Ishikawa (cell line): Measurements from ENCODE around the gene LRRFIP2.
A peak's percentile ranks its signal among the peaks of the same experiment; 100 is the strongest.

Experiments
- CEBPB ChIP-seq: IDR thresholded peaks from 2 replicates; pipeline ENCODE4 v1.6.1; 2012
- CREB1 ChIP-seq: IDR thresholded peaks from 2 replicates; pipeline ENCODE4 v1.6.1; 2012; ENCODE audit warnings: low read depth
- EGR1 ChIP-seq: IDR thresholded peaks from 2 replicates; pipeline ENCODE4 v1.6.1; 2012
- EP300 ChIP-seq: IDR thresholded peaks from 2 replicates; pipeline ENCODE4 v1.6.1; 2012; ENCODE audit warnings: borderline replicate concordance
- FOXM1 ChIP-seq: IDR thresholded peaks from 2 replicates; pipeline ENCODE4 v1.6.1; 2012; ENCODE audit warnings: low read depth, borderline replicate concordance
- MAX ChIP-seq: IDR thresholded peaks from 2 replicates; pipeline ENCODE4 v1.6.1; 2012
- NFIC ChIP-seq: IDR thresholded peaks from 2 replicates; pipeline ENCODE4 v1.6.1; 2012
- RAD21 ChIP-seq: IDR thresholded peaks from 2 replicates; pipeline ENCODE4 v1.6.1; 2012; ENCODE audit warnings: low read depth
- REST ChIP-seq: IDR thresholded peaks from 2 replicates; pipeline ENCODE4 v1.6.1; 2012; ENCODE audit warnings: low read depth, mild to moderate bottlenecking
- TAF1 ChIP-seq: IDR thresholded peaks from 2 replicates; pipeline ENCODE4 v1.6.1; 2012; ENCODE audit warnings: low read depth, mild to moderate bottlenecking
- TCF12 ChIP-seq: IDR thresholded peaks from 2 replicates; pipeline ENCODE4 v1.6.1; 2012; ENCODE audit warnings: low read depth
- TEAD4 ChIP-seq: IDR thresholded peaks from 2 replicates; pipeline ENCODE4 v1.6.1; 2012
- USF1 ChIP-seq: IDR thresholded peaks from 2 replicates; pipeline ENCODE4 v1.6.1; 2012
- YY1 ChIP-seq: IDR thresholded peaks from 2 replicates; pipeline ENCODE4 v1.6.1; 2012; ENCODE audit warnings: low read depth
- ZBTB7A ChIP-seq: IDR thresholded peaks from 2 replicates; pipeline ENCODE4 v1.6.1; 2012; ENCODE audit warnings: low read depth

LRRFIP2 gene

GRCh38 chr3:37174532-37175126 lies at the start of gene LRRFIP2:
Gene LRRFIP2 (minus strand): TSS chr3:37174582. CDS start chr3:37148983, 25,599 bp downstream.
- TF ChIP-seq USF1 (no peak), TEAD4 (no peak), EP300 (no peak), MAX (no peak), TAF1 (no peak), REST (no peak), FOXM1 (no peak), NFIC (no peak), CEBPB (no peak), ZBTB7A (no peak), RAD21 (no peak), CREB1 (no peak), EGR1 (no peak)

- no peak for TF ChIP-seq EGR1
- no peak for TF ChIP-seq CEBPB
- TF ChIP-seq REST: no peak
- no peak for TF ChIP-seq MAX
- no peak for TF ChIP-seq ZBTB7A
- no peak for TF ChIP-seq RAD21
- no peak for TF ChIP-seq NFIC
- no peak for TF ChIP-seq YY1
Observed at GRCh38 chr3:37223576-37223975, 49.2 kb upstream of the LRRFIP2 start.

- no peak for TF ChIP-seq CEBPB
Observed at GRCh38 chr3:37223141-37223558, 48.8 kb upstream of the LRRFIP2 start.

GRCh38 chr3:37221407-37221806 lies 47.0 kb upstream of the LRRFIP2 start:
- no peak for TF ChIP-seq EGR1
- no peak for TF ChIP-seq YY1
- TF ChIP-seq TCF12: no peak
- TF ChIP-seq REST: no peak
- TF ChIP-seq EP300: no peak

GRCh38 chr3:37219266-37219665 lies 44.9 kb upstream of the LRRFIP2 start:
- TF ChIP-seq NFIC: no peak
- no peak for TF ChIP-seq MAX
- TF ChIP-seq ZBTB7A: no peak

GRCh38 chr3:37218206-37218605 lies 43.8 kb upstream of the LRRFIP2 start:
- TF ChIP-seq CREB1: no peak
- peak; percentile 71 for TF ChIP-seq NFIC
- no peak for TF ChIP-seq FOXM1
